GM12878 (cell line): Measurements from ENCODE around the gene SPACA1. TPM values are rescaled to one million over a fixed set of nuclear protein-coding genes. Genes with fewer than 3 reads are reported as not detected.

Source experiments
- ATAC-seq: fragments of 200-7000 bp; cut with Tn5 transposase; 3 replicates; pipeline ENCODE4 v1.9.1; 2020; ENCODE audit warnings: mild to moderate bottlenecking, moderate library complexity
- BruUV-seq: library from RNA; stranded (reverse); fragments of 400-500 nt; replicated peaks from 2 replicates; lab custom pipeline; 2021; lab: Mats Ljungman, UMichigan
- CTCF ChIA-PET: fragments of 300-600 bp; sonication (Branson Sonifier 250); formaldehyde crosslinking; extraction: SDS; loops from one replicate; lab custom pipeline; 2021; ENCODE audit warnings: inconsistent platforms; lab: Yijun Ruan, JAX
- POLR2A ChIA-PET: fragments of 350-600 bp; formaldehyde crosslinking; extraction: SDS; loops from one replicate; lab custom pipeline; 2021; ENCODE audit warnings: inconsistent platforms; lab: Charles Lee
- RAD21 ChIA-PET: fragments of 300-600 bp; sonication (Branson Sonifier 250); formaldehyde crosslinking; loops from one replicate; lab custom pipeline; 2023; ENCODE audit warnings: antibody characterized with exemption; ENCODE audit not compliant: unreplicated experiment; lab: Charles Lee
- SMC1A ChIA-PET: fragments of 300-600 bp; sonication (Branson Sonifier 250); formaldehyde crosslinking; loops from one replicate; lab custom pipeline; 2023; ENCODE audit not compliant: unreplicated experiment, uncharacterized antibody; lab: Charles Lee
- DNase-seq: peaks from one replicate; pipeline ENCODE4 v3.0.0-alpha.2; 2011; ENCODE audit warnings: low read depth, low spot score
- FAIRE-seq: peaks from 3 replicates; lab custom pipeline; 2011; peaks lifted over from hg19 to GRCh38; lab: Jason Lieb, UNC
- H2AFZ ChIP-seq: 2 replicates; pipeline ENCODE4 v1.6.0; 2011; ENCODE audit warnings: low read depth, low read length, control low read depth; ENCODE audit not compliant: control insufficient read depth
- H3K27ac ChIP-seq: 2 replicates; pipeline ENCODE4 v1.5.1; 2011; ENCODE audit warnings: control low read depth; ENCODE audit not compliant: control insufficient read depth, insufficient read depth
- H3K27me3 ChIP-seq, 2 experiments: replicated peaks in 1 of 2; 2 replicates each; pipeline versions ENCODE4 v1.6.0 to v1.6.1; 2011; ENCODE audit warnings: low read length in 1 of 2; ENCODE audit not compliant: control insufficient read depth in 2 of 2, insufficient read depth in 2 of 2
- H3K36me3 ChIP-seq, 2 experiments: 2 replicates each; pipeline ENCODE4 v1.5.1; 2011; ENCODE audit warnings: low read length in 1 of 2; ENCODE audit not compliant: control insufficient read depth in 2 of 2, insufficient read depth in 2 of 2
- H3K4me1 ChIP-seq: 2 replicates; pipeline ENCODE4 v1.6.1; 2011; ENCODE audit warnings: mild to moderate bottlenecking, low read length, moderate library complexity, mixed read lengths; ENCODE audit not compliant: control insufficient read depth, insufficient read depth
- H3K4me2 ChIP-seq: 2 replicates; pipeline ENCODE4 v1.6.0; 2011; ENCODE audit warnings: control low read depth; ENCODE audit not compliant: control insufficient read depth, insufficient read depth
- H3K4me3 ChIP-seq: fragments of 200-600 bp; sonication (generic); 2 replicates; pipeline ENCODE4 v1.5.1; 2016
- H3K79me2 ChIP-seq: 2 replicates; pipeline ENCODE4 v1.6.0; 2011; ENCODE audit warnings: low read length; ENCODE audit not compliant: control insufficient read depth, insufficient read depth
- H3K9ac ChIP-seq: 2 replicates; pipeline ENCODE4 v1.8.0; 2011; ENCODE audit warnings: low read length, control low read depth, mixed read lengths; ENCODE audit not compliant: control insufficient read depth, insufficient read depth
- H3K9me3 ChIP-seq: replicated peaks from 3 replicates; pipeline ENCODE4 v1.5.1; 2011; ENCODE audit warnings: mild to moderate bottlenecking, low read length; ENCODE audit not compliant: control insufficient read depth, insufficient read depth
- H4K20me1 ChIP-seq: 2 replicates; pipeline ENCODE4 v1.6.0; 2011; ENCODE audit not compliant: control insufficient read depth, insufficient read depth
- BMI1 ChIP-seq: fragments of 450-650 bp; IDR thresholded peaks from 2 replicates; pipeline ENCODE4 v1.6.1; 2016; ENCODE audit warnings: mild to moderate bottlenecking, moderate library complexity, borderline replicate concordance
- CUX1 ChIP-seq: IDR thresholded peaks from 2 replicates; pipeline ENCODE4 v1.6.1; 2012; ENCODE audit warnings: improper control_type of control experiment, low read depth, low read length; ENCODE audit not compliant: insufficient replicate concordance
- EP300 ChIP-seq, 2 experiments: fragments of 150-350 bp in 1 of 2; IDR thresholded peaks; 2 replicates each; pipeline ENCODE4 v1.6.1; 2011 to 2012; ENCODE audit warnings: low read depth in 2 of 2, low read length in 2 of 2, borderline replicate concordance in 1 of 2, improper control_type of control experiment in 1 of 2, inconsistent platforms in 1 of 2; ENCODE audit not compliant: control insufficient read depth in 1 of 2
- FOS ChIP-seq: IDR thresholded peaks from 3 replicates; pipeline ENCODE4 v1.6.1; 2011; ENCODE audit warnings: borderline replicate concordance; ENCODE audit not compliant: insufficient read length; ENCODE audit errors: extremely low read depth
- HDAC2 ChIP-seq: fragments of 200-600 bp; sonication (generic); IDR thresholded peaks from 2 replicates; pipeline ENCODE4 v1.6.1; 2017
- LARP7 ChIP-seq: fragments of 450-650 bp; IDR thresholded peaks from 2 replicates; pipeline ENCODE4 v1.6.1; 2017; ENCODE audit warnings: mild to moderate bottlenecking
- MTA2 ChIP-seq: fragments of 450-650 bp; IDR thresholded peaks from 2 replicates; pipeline ENCODE4 v1.6.1; 2016; ENCODE audit warnings: low read depth, mild to moderate bottlenecking, moderate library complexity
- NR2C1 ChIP-seq: fragments of 450-650 bp; IDR thresholded peaks from 2 replicates; pipeline ENCODE4 v1.6.1; 2017; ENCODE audit warnings: antibody characterized with exemption, mild to moderate bottlenecking, moderate library complexity
- PRDM15 ChIP-seq: fragments of 450-650 bp; formaldehyde crosslinking; IDR thresholded peaks from 2 replicates; pipeline ENCODE4 v1.4.0; 2020; ENCODE audit warnings: mild to moderate bottlenecking, moderate library complexity
- RAD51 ChIP-seq: fragments of 450-650 bp; IDR thresholded peaks from 2 replicates; pipeline ENCODE4 v1.6.1; 2016; ENCODE audit warnings: moderate library complexity, mild to moderate bottlenecking, inconsistent platforms
- SIX5 ChIP-seq: IDR thresholded peaks from 2 replicates; pipeline ENCODE4 v1.6.1; 2011; ENCODE audit warnings: mild to moderate bottlenecking, low read depth, low read length, moderate library complexity; ENCODE audit not compliant: severe bottlenecking
- SMAD5 ChIP-seq: IDR thresholded peaks from 2 replicates; pipeline ENCODE4 v1.6.1; 2016; ENCODE audit warnings: antibody characterized with exemption, low read depth
- SMARCA5 ChIP-seq: fragments of 450-650 bp; IDR thresholded peaks from 2 replicates; pipeline ENCODE4 v1.6.1; 2017; ENCODE audit warnings: mild to moderate bottlenecking
- TBL1XR1 ChIP-seq: IDR thresholded peaks from 2 replicates; pipeline ENCODE4 v1.6.1; 2012; ENCODE audit warnings: low read depth, low read length, improper control_type of control experiment
- ZNF207 ChIP-seq: fragments of 450-650 bp; IDR thresholded peaks from 2 replicates; pipeline ENCODE4 v1.6.1; 2014; ENCODE audit warnings: antibody characterized with exemption, mild to moderate bottlenecking, borderline replicate concordance
- ZSCAN29 ChIP-seq: fragments of 450-650 bp; IDR thresholded peaks from 2 replicates; pipeline ENCODE4 v1.6.1; 2017; ENCODE audit warnings: mild to moderate bottlenecking, moderate library complexity
- WGBS: methylation state at CpG from one replicate; pipeline ENCODE4 v1.1.6; 2016; ENCODE audit warnings: low lambda C conversion rate; ENCODE audit not compliant: insufficient replicate concordance, insufficient coverage; ENCODE audit errors: missing lambda C conversion rate; 5-methylcytosine and 5-hydroxymethylcytosine counted together
- in situ Hi-C: fragments of 300-500 bp; cut with MboI; formaldehyde crosslinking; loops from 9 replicates; pipeline ENCODE4 v1.14.3; 2018; ENCODE audit warnings: mixed read lengths
- intact Hi-C: fragments of 100-400 bp; cut with micrococcal nuclease; formaldehyde crosslinking; loops from one replicate; pipeline ENCODE4 v1.14.2; 2022; ENCODE audit not compliant: unreplicated experiment
- polyA plus RNA-seq, 11 experiments: library from polyadenylated mRNA; depleted of rRNA in 4 of 11; unstranded in 6 of 11; stranded (reverse) in 5 of 11; fragments of >200 nt; fragmentation: Nextera tagmentation in 4 of 11; fragmentation: Illumina TruSeq in 1 of 11; extraction: Ambion mirVana in 4 of 11; extraction: Trizol in 1 of 11; gene quantifications; 1 replicate in 1 of 11; 2 replicates in 10 of 11; pipeline versions ENCODE4 v1.2.1 to v1.2.3, GENCODE V29; 2011 to 2016; ENCODE audit warnings: inconsistent platforms in 2 of 11, missing spikeins in 2 of 11, low read depth in 1 of 11
- total RNA-seq, 4 experiments: library from RNA; depleted of rRNA in 3 of 4; stranded (reverse); fragments of >200 nt in 3 of 4; fragmentation: Illumina TruSeq in 1 of 4; extraction: Trizol in 1 of 4; gene quantifications; 2 replicates each; pipeline versions ENCODE4 v1.2.1 to v1.2.3, GENCODE V29; 2013 to 2021

SPACA1 gene
- total and polyA plus RNA-seq, 10 of the 15 experiments (the other 5 are each of a cell fraction or from before 2014, with no cell fraction given) = not detected

- H3K79me2 ChIP-seq = no peaks in the 10 kb centered on the region
- H3K36me3 ChIP-seq = no peaks in the 10 kb centered on the region
- ATAC-seq (no peak), DNase-seq (no peak), FAIRE-seq (no peak)
- intact Hi-C loops = no loop called here
- no peaks in the 10 kb centered on the region for H3K27me3 ChIP-seq
- H4K20me1 ChIP-seq = no peaks in the 10 kb centered on the region
- TF ChIP-seq SMAD5 (no peak), CUX1 (no peak), EP300 (IDR thresholded peaks at IDR 0.05; ENCODE audit: borderline replicate concordance in 1 of 2, control insufficient read depth in 1 of 2, low read depth in 2 of 2, low read length in 2 of 2) (no peak), NR2C1 (no peak), TBL1XR1 (no peak), ZSCAN29 (no peak), PRDM15 (CRISPR knock-in tag) (no peak), ZNF207 (no peak), BMI1 (no peak), RAD51 (no peak), SIX5 (no peak), FOS (no peak), SMARCA5 (no peak), MTA2 (no peak), LARP7 (no peak), HDAC2 (no peak)
- ChIA-PET CTCF (interaction anchor here (0.7 kb wide), 1 partner anchor 642 kb away, joined by 3 read pairs; no protein-coding TSS in a partner anchor), RAD21 (interaction anchor here (1.0 to 1.4 kb wide), 2 partner anchors 36 to 59 kb away, joined by 4 read pairs; no protein-coding TSS in a partner anchor), SMC1A (interaction anchor here (1.3 to 1.7 kb wide), 6 partner anchors 10 to 42 kb away, joined by 3 to 6 read pairs (median 4); no protein-coding TSS in a partner anchor), POLR2A (no interaction called here)
- H3K9ac ChIP-seq = no peak overlapping the region
- no TSS peak for BruUV-seq
- in situ Hi-C loops = no loop called here
- H3K4me3 ChIP-seq = no peak overlapping the region
- no peaks in the 10 kb centered on the region for H3K9me3 ChIP-seq
- 35% methylated on average over 7 of the region's 7 CpGs for WGBS
- no peak overlapping the region for H3K27ac ChIP-seq
- H3K4me2 ChIP-seq = no peak overlapping the region
- H3K4me1 ChIP-seq = no peaks in the 10 kb centered on the region
- no peak overlapping the region for H2AFZ ChIP-seq
Measured at GRCh38 chr6:88105741-88106340, 58.2 kb downstream of the SPACA1 start.
